K562 treated with DMSO at 1 percent for 24 hours (cell line): ENCODE data around the gene PELI2. TPM values are rescaled to one million over a fixed set of nuclear protein-coding genes. Genes with fewer than 3 reads are reported as not detected.

Experiments used
- total RNA-seq: library from RNA; unstranded; fragments of 300-600 nt; gene quantifications from 2 replicates; pipeline ENCODE4 v1.2.3, GENCODE V29; 2022; ENCODE audit warnings: low read depth; ENCODE audit not compliant: insufficient read depth

The PELI2 gene, protein sequence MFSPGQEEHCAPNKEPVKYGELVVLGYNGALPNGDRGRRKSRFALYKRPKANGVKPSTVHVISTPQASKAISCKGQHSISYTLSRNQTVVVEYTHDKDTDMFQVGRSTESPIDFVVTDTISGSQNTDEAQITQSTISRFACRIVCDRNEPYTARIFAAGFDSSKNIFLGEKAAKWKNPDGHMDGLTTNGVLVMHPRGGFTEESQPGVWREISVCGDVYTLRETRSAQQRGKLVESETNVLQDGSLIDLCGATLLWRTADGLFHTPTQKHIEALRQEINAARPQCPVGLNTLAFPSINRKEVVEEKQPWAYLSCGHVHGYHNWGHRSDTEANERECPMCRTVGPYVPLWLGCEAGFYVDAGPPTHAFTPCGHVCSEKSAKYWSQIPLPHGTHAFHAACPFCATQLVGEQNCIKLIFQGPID
- 0.80 and 0.88 TPM in 2 replicates for total RNA-seq

DNA sequence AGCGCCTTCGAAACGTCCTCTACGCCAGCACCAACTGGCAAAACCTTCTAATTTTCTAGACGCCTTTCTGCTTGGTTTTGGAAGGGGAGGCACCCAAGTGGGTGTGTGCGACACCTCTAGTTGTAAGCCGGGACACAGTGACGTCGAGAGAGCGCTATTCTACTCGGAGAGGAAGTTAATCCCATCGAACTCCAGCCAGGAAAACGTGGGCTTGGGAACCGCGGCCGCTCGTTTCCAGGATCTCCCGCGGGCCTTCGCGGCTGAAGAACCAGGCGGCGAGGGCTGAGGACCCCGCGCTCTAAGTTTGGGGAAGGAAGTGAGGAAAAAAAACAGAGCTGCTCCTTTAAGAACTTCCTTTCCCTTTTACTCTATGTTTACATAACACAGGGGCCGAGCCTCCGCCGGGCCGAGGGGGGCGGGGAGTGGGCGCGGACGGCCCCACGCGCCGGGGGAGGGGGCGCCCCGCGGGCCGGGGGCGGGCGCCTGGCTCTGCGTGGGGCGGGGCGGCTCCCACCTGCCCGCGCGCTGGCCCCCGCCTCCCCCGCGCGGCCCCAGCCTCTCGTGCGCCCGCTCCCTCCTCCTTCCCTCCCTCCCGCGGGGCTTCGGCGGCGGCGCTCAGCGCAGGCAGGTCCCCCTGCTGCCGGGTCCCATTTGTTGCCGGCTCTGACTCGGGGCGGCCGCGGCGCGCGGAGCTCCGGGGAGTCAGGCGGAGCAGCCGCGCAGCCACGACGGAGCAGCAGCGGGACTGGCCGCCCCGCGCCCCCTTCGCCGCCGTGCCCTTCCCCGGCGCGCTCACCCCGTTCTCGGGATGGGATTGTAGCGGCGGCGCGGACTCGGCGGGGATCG lies at the start of gene PELI2:
TSS of gene PELI2 (plus strand) at position 647 of the 846 bp plus-strand sequence. CDS start 250 bp downstream, outside the sequence.

